ENCODE results near the gene HTR3A.

Gene HTR3A

GRCh38 chr11:113980785-113981184 lies 5.9 kb downstream of the HTR3A start:
- no peak for DNase-seq

GRCh38 chr11:113982306-113982705 lies 7.4 kb downstream of the HTR3A start:
- no peak for DNase-seq

GRCh38 chr11:113984781-113985180 lies 9.9 kb downstream of the HTR3A start:
- no peak for DNase-seq

GRCh38 chr11:113985906-113986305 lies 11.0 kb downstream of the HTR3A start:
- DNase-seq, result no peak

- DNase-seq, result no peak
Observed at GRCh38 chr11:113986351-113987140, 11.6 kb downstream of the HTR3A start.

GRCh38 chr11:113989381-113989780 lies 14.5 kb downstream of the HTR3A start:
- DNase-seq, result no peak

- no peak for DNase-seq
Observed at GRCh38 chr11:113989916-113990315, 15.0 kb downstream of the HTR3A start.

GRCh38 chr11:113991170-113991569 lies 16.3 kb downstream of the HTR3A start:
- DNase-seq, result no peak

GRCh38 chr11:113991718-113992458 lies 17.0 kb downstream of the HTR3A start:
- no peak for DNase-seq

- DNase-seq, result no peak
Observed at GRCh38 chr11:113992459-113993110, 17.7 kb downstream of the HTR3A start.

GRCh38 chr11:113994077-113994954 lies 19.4 kb downstream of the HTR3A start:
- DNase-seq, result peak; percentile 21

GRCh38 chr11:113997473-113997872 lies 22.6 kb downstream of the HTR3A start:
- no peak for DNase-seq

GRCh38 chr11:113998574-113998973 lies 23.7 kb downstream of the HTR3A start:
- DNase-seq, result no peak

- DNase-seq, result no peak
Observed at GRCh38 chr11:114000526-114000925, 25.6 kb downstream of the HTR3A start.

GRCh38 chr11:114001416-114001815 lies 26.5 kb downstream of the HTR3A start:
- DNase-seq, result no peak

- DNase-seq, result no peak
Observed at GRCh38 chr11:114008331-114008730, 33.4 kb downstream of the HTR3A start.

- DNase-seq, result no peak
Observed at GRCh38 chr11:114010931-114011330, 36.0 kb downstream of the HTR3A start.

GRCh38 chr11:114011443-114011842 lies 36.5 kb downstream of the HTR3A start:
- no peak for DNase-seq

- DNase-seq, result no peak
Observed at GRCh38 chr11:114015117-114015516, 40.2 kb downstream of the HTR3A start.

GRCh38 chr11:114016986-114017385 lies 42.1 kb downstream of the HTR3A start:
- DNase-seq, result no peak

- DNase-seq, result no peak
Observed at GRCh38 chr11:114017723-114018122, 42.8 kb downstream of the HTR3A start.

GRCh38 chr11:114019046-114019445 lies 44.1 kb downstream of the HTR3A start:
- DNase-seq, result no peak

GRCh38 chr11:114019574-114019973 lies 44.7 kb downstream of the HTR3A start:
- no peak for DNase-seq
